ENCODE results near the gene SLC38A10. TPM values are rescaled to one million over a fixed set of nuclear protein-coding genes. Genes with fewer than 3 reads are reported as not detected.

The SLC38A10 gene
- total RNA-seq, 1 donor from 2014 or later, result 261 TPM

GRCh38 chr17:81324851-81325713, 30.0 kb upstream of the SLC38A10 start:
- Histone ChIP-seq H3K4me1 (peaks cover 0 to 7% of the 10 kb centered on the region in 2 donors), H3K9me3 (no peaks in the 10 kb centered on the region), H3K4me3 (no peak overlapping the region), H3K36me3 (no peaks in the 10 kb centered on the region), H3K27ac (no peak overlapping the region), H3K27me3 (no peaks in the 10 kb centered on the region)
- DNase-seq (ENCODE audit: low spot score in 2 of 2), result no peak
- TF ChIP-seq CTCF (IDR thresholded peaks at IDR 0.05), result no peak
- intact Hi-C loops (cut with DNase I), result no loop called here

- no peak for TF ChIP-seq CTCF (IDR thresholded peaks at IDR 0.05)
- H3K27me3 ChIP-seq, result no peaks in the 10 kb centered on the region
- peaks cover 0 to 1% of the 10 kb centered on the region in 2 donors for H3K4me1 ChIP-seq
- DNase-seq (ENCODE audit: low spot score in 2 of 2), result no peak
- H3K9me3 ChIP-seq, result no peaks in the 10 kb centered on the region
- H3K36me3 ChIP-seq, result no peaks in the 10 kb centered on the region
- no peak overlapping the region for H3K27ac ChIP-seq
- intact Hi-C loops (cut with DNase I), result no loop called here
- no peak overlapping the region for H3K4me3 ChIP-seq
Measured at GRCh38 chr17:81324177-81324850, 29.2 kb upstream of the SLC38A10 start.

- no peak for DNase-seq (ENCODE audit: low spot score in 2 of 2)
- Histone ChIP-seq H3K36me3 (no peaks in the 10 kb centered on the region), H3K27me3 (no peaks in the 10 kb centered on the region), H3K9me3 (no peaks in the 10 kb centered on the region), H3K4me1 (no peaks in the 10 kb centered on the region), H3K27ac (no peak overlapping the region), H3K4me3 (no peak overlapping the region)
- TF ChIP-seq CTCF (IDR thresholded peaks at IDR 0.05), result no peak
- intact Hi-C loops (cut with DNase I), result no loop called here
Measured at GRCh38 chr17:81323411-81323868, 28.3 kb upstream of the SLC38A10 start.

- Histone ChIP-seq H3K27ac (no peak overlapping the region), H3K27me3 (no peaks in the 10 kb centered on the region), H3K4me3 (no peak overlapping the region), H3K9me3 (no peaks in the 10 kb centered on the region), H3K4me1 (no peaks in the 10 kb centered on the region), H3K36me3 (no peaks in the 10 kb centered on the region)
- TF ChIP-seq CTCF (IDR thresholded peaks at IDR 0.05), result no peak
- no peak for DNase-seq (ENCODE audit: low spot score in 2 of 2)
- intact Hi-C loops (cut with DNase I), result no loop called here
Measured at GRCh38 chr17:81323083-81323369, 27.9 kb upstream of the SLC38A10 start.

- Histone ChIP-seq H3K4me1 (no peaks in the 10 kb centered on the region), H3K36me3 (no peaks in the 10 kb centered on the region), H3K27me3 (no peaks in the 10 kb centered on the region), H3K4me3 (no peak overlapping the region), H3K9me3 (no peaks in the 10 kb centered on the region), H3K27ac (no peak overlapping the region)
- DNase-seq (ENCODE audit: low spot score in 2 of 2), result no peak
- TF ChIP-seq CTCF (IDR thresholded peaks at IDR 0.05), result peak in 1 of 3 experiments; percentile 7
- intact Hi-C loops (cut with DNase I), result no loop called here
Measured at GRCh38 chr17:81322271-81323082, 27.4 kb upstream of the SLC38A10 start.

Data from ascending aorta (tissue), 2 donors.